ENCODE data around the gene RPL36.
A peak's percentile ranks its signal among the peaks of the same experiment; 100 is the strongest.
"Not testable (repeated sequence)": the region's sequence is repeated elsewhere in the genome, so short reads cannot be mapped to it uniquely, and the experiment has no call there.

Gene RPL36

GRCh38 chr19:5679289-5680083 lies 10.6 kb upstream of the RPL36 start:
- H3K4me3 Mint-ChIP-seq: peak overlapping the region; percentile 81
- peaks cover 17% of the 10 kb centered on the region for H3K4me1 Mint-ChIP-seq (ENCODE audit: low read depth)
- no peaks in the 10 kb centered on the region for H3K36me3 Mint-ChIP-seq (ENCODE audit: low read depth)

GRCh38 chr19:5680084-5680436 lies 10.0 kb upstream of the RPL36 start:
- peak overlapping the region; percentile 88 for H3K27ac Mint-ChIP-seq
- peak overlapping the region; percentile 81 for H3K4me3 Mint-ChIP-seq
- H3K4me1 Mint-ChIP-seq (ENCODE audit: low read depth): peaks cover 17% of the 10 kb centered on the region
- peaks cover 11% of the 10 kb centered on the region for H3K27me3 Mint-ChIP-seq (ENCODE audit: low read depth)
- H3K9me3 Mint-ChIP-seq: no peaks in the 10 kb centered on the region
- H3K36me3 Mint-ChIP-seq (ENCODE audit: low read depth): no peaks in the 10 kb centered on the region

More at GRCh38 chr19:5679289-5680083, 10.6 kb upstream of the RPL36 start:
- Mint-ChIP-seq H3K9me3 (no peaks in the 10 kb centered on the region), H3K27me3 (ENCODE audit: low read depth) (peaks cover 11% of the 10 kb centered on the region), H3K27ac (peak overlapping the region; percentile 88)

GRCh38 chr19:5680437-5681368 lies 9.4 kb upstream of the RPL36 start, which contains the start of the genes HSD11B1L and MICOS13:
TSS of gene HSD11B1L (plus strand) at chr19:5681027. CDS start at chr19:5684833, 3,806 bp downstream.
TSS of gene MICOS13 (minus strand) at chr19:5680516. CDS start at chr19:5680486, 30 bp downstream.
- Mint-ChIP-seq H3K36me3 (ENCODE audit: low read depth) (no peaks in the 10 kb centered on the region), H3K4me3 (peak within 1 kb of the TSS; percentile 81), H3K9me3 (no peaks in the 10 kb centered on the region), H3K27me3 (ENCODE audit: low read depth) (peaks cover 11% of the 10 kb centered on the region), H3K27ac (peak within 1 kb of the TSS; percentile 88), H3K4me1 (ENCODE audit: low read depth) (peaks cover 16% of the 10 kb centered on the region)

- Mint-ChIP-seq H3K36me3 (ENCODE audit: low read depth) (no peaks in the 10 kb centered on the region), H3K9me3 (no peaks in the 10 kb centered on the region), H3K4me1 (ENCODE audit: low read depth) (peaks cover 19% of the 10 kb centered on the region), H3K27ac (peak overlapping the region; percentile 69), H3K27me3 (ENCODE audit: low read depth) (peaks cover 11% of the 10 kb centered on the region), H3K4me3 (peak overlapping the region; percentile 81)
Measured at GRCh38 chr19:5681391-5682106, 8.5 kb upstream of the RPL36 start.

GRCh38 chr19:5682107-5682482 lies 8.0 kb upstream of the RPL36 start:
- H3K36me3 Mint-ChIP-seq (ENCODE audit: low read depth): no peaks in the 10 kb centered on the region

GRCh38 chr19:5683177-5683886 lies 6.8 kb upstream of the RPL36 start:
- H3K4me3 Mint-ChIP-seq: no peak overlapping the region
- H3K27me3 Mint-ChIP-seq (ENCODE audit: low read depth): peaks cover 11% of the 10 kb centered on the region
- no peaks in the 10 kb centered on the region for H3K9me3 Mint-ChIP-seq
- H3K4me1 Mint-ChIP-seq (ENCODE audit: low read depth): peaks cover 22% of the 10 kb centered on the region
- H3K27ac Mint-ChIP-seq: no peak overlapping the region
- H3K36me3 Mint-ChIP-seq (ENCODE audit: low read depth): no peaks in the 10 kb centered on the region

More at GRCh38 chr19:5682107-5682482, 8.0 kb upstream of the RPL36 start:
- no peak overlapping the region for H3K27ac Mint-ChIP-seq
- H3K4me3 Mint-ChIP-seq: peak overlapping the region; percentile 81
- H3K27me3 Mint-ChIP-seq (ENCODE audit: low read depth): peaks cover 11% of the 10 kb centered on the region
- peaks cover 20% of the 10 kb centered on the region for H3K4me1 Mint-ChIP-seq (ENCODE audit: low read depth)
- no peaks in the 10 kb centered on the region for H3K9me3 Mint-ChIP-seq

GRCh38 chr19:5684694-5685430 lies 5.2 kb upstream of the RPL36 start:
- Mint-ChIP-seq H3K27me3 (ENCODE audit: low read depth) (peaks cover 11% of the 10 kb centered on the region), H3K36me3 (ENCODE audit: low read depth) (no peaks in the 10 kb centered on the region), H3K27ac (no peak overlapping the region), H3K9me3 (no peaks in the 10 kb centered on the region), H3K4me1 (ENCODE audit: low read depth) (peaks cover 21% of the 10 kb centered on the region), H3K4me3 (no peak overlapping the region)

GRCh38 chr19:5686326-5686646 lies 3.8 kb upstream of the RPL36 start:
- H3K36me3 Mint-ChIP-seq (ENCODE audit: low read depth): peaks cover 12% of the 10 kb centered on the region
- H3K4me3 Mint-ChIP-seq: peak overlapping the region; percentile 84
- no peaks in the 10 kb centered on the region for H3K9me3 Mint-ChIP-seq
- peaks cover 26% of the 10 kb centered on the region for H3K4me1 Mint-ChIP-seq (ENCODE audit: low read depth)
- peak overlapping the region; percentile 87 for H3K27ac Mint-ChIP-seq
- H3K27me3 Mint-ChIP-seq (ENCODE audit: low read depth): peaks cover 11% of the 10 kb centered on the region

- H3K27ac Mint-ChIP-seq: peak overlapping the region; percentile 87
Measured at GRCh38 chr19:5686647-5687359, 3.3 kb upstream of the RPL36 start.

GRCh38 chr19:5687360-5688198 lies 2.5 kb upstream of the RPL36 start:
- Mint-ChIP-seq H3K9me3 (no peaks in the 10 kb centered on the region), H3K27me3 (ENCODE audit: low read depth) (no peaks in the 10 kb centered on the region), H3K36me3 (ENCODE audit: low read depth) (peaks cover 17% of the 10 kb centered on the region), H3K27ac (no peak overlapping the region), H3K4me1 (ENCODE audit: low read depth) (peaks cover 22% of the 10 kb centered on the region), H3K4me3 (no peak overlapping the region)

More at GRCh38 chr19:5686647-5687359, 3.3 kb upstream of the RPL36 start:
- no peaks in the 10 kb centered on the region for H3K9me3 Mint-ChIP-seq
- H3K27me3 Mint-ChIP-seq (ENCODE audit: low read depth): peaks cover 6% of the 10 kb centered on the region
- peaks cover 12% of the 10 kb centered on the region for H3K36me3 Mint-ChIP-seq (ENCODE audit: low read depth)
- peak overlapping the region; percentile 84 for H3K4me3 Mint-ChIP-seq
- peaks cover 23% of the 10 kb centered on the region for H3K4me1 Mint-ChIP-seq (ENCODE audit: low read depth)

GRCh38 chr19:5688262-5688881 lies 1.7 kb upstream of the RPL36 start:
- H3K27me3 Mint-ChIP-seq (ENCODE audit: low read depth); H3K9me3 Mint-ChIP-seq: not testable (repeated sequence)
- Mint-ChIP-seq H3K4me1 (ENCODE audit: low read depth) (peaks cover 23% of the 10 kb centered on the region), H3K36me3 (ENCODE audit: low read depth) (peaks cover 18% of the 10 kb centered on the region), H3K4me3 (peak overlapping the region; percentile 50), H3K27ac (peak overlapping the region; percentile 31)

Measured in T-helper 1 cell treated with Interleukin-12 subunit alpha and Interleukin-12 subunit beta and Interleukin-4 antibody, amounts not matched to agents 30 μg/mL and 1 μg/mL, for 36 hours (primary cell).